Heart left ventricle (tissue), 13 donors: ENCODE results near the gene MS4A4A.

Experiments
- CTCF ChIP-seq, 12 donors: fragments of 200-600 bp; sonication (generic) in 4 of 12; IDR thresholded peaks; one replicate each; pipeline versions ENCODE4 v1.5.0 to v1.8.0; 2018 to 2022; ENCODE audit warnings: antibody characterized with exemption in 12 of 12, mild to moderate bottlenecking in 5 of 12
- POLR2A ChIP-seq, 2 donors: fragments of 450-650 bp; IDR thresholded peaks; one replicate each; pipeline ENCODE4 v1.6.1; 2017; ENCODE audit warnings: antibody characterized with exemption in 2 of 2, mild to moderate bottlenecking in 2 of 2, moderate library complexity in 2 of 2
- donor health status: ischemic (EF 13 %, LVEDD 7.1; RV severe dilation, severe dysfunction).
- donor health status: DM: no; HTN: yes; CAD: no.
- donor health status: DM: no; HTN: no; CAD: no.
- donor health status: ischemic (EF 25% LVEDD 6.9; RV normal size, moderate dysfunction).
- donor health status: ischemic (EF 25% LVEDD 5.7; RV mildly dilated, moderate dysfunction).
- donor health status: ischemic (EF 35%, LVEDD 5.7; RV mildly dilated, moderate dysfunction).
- donor health status: nonischemic (EF 11% LVEDD 7.7; RV severe dilation, severe dysfunction).
- donor health status: DM: yes; HTN: yes; CAD: no.
- donor health status: PGD.
- donor health status: ischemic (EF 29% LVEDD 5.4; RV normal size, mild dysfunction).
- donor health status: nonischemic (EF 23%, LVEDD 6.1; RV moderate dilation, normal function).

GRCh38 chr11:60263402-60263801, 17.1 kb upstream of the MS4A4A start:
- TF ChIP-seq CTCF (IDR thresholded peaks at IDR 0.05) (no peak), POLR2A (IDR thresholded peaks at IDR 0.05) (no peak)
